Spleen (tissue), 13 donors: Measurements from ENCODE around the gene YKT6. TPM values are rescaled to one million over a fixed set of nuclear protein-coding genes. Genes with fewer than 3 reads are reported as not detected.

ENCODE experiments used
- DNase-seq: peaks from one replicate; pipeline ENCODE4 v3.0.0-alpha.2; 2020
- H3K27ac ChIP-seq, 8 donors: fragments of 200-600 bp; sonication (generic) in 7 of 8; 1 replicate in 4 of 8; 2 replicates in 4 of 8; pipeline versions ENCODE4 v1.5.0 to v1.8.0; 2016 to 2021; ENCODE audit warnings: inconsistent platforms in 4 of 8, mild to moderate bottlenecking in 4 of 8, moderate library complexity in 1 of 8
- H3K27me3 ChIP-seq, 7 donors: fragments of 200-600 bp; sonication (generic) in 6 of 7; replicated peaks in 1 of 7; 1 replicate in 4 of 7; 2 replicates in 3 of 7; pipeline versions ENCODE4 v1.5.0 to v1.8.0; 2016 to 2021; ENCODE audit warnings: inconsistent platforms in 3 of 7, mild to moderate bottlenecking in 1 of 7
- H3K36me3 ChIP-seq, 6 donors: fragments of 200-600 bp; sonication (generic) in 5 of 6; 1 replicate in 4 of 6; 2 replicates in 2 of 6; pipeline versions ENCODE4 v1.5.0 to v1.8.0; 2016 to 2021; ENCODE audit warnings: inconsistent platforms in 2 of 6
- H3K4me1 ChIP-seq, 6 donors: fragments of 200-600 bp; sonication (generic) in 5 of 6; 1 replicate in 3 of 6; 2 replicates in 3 of 6; pipeline versions ENCODE4 v1.5.0 to v1.8.0; 2016 to 2021; ENCODE audit warnings: inconsistent platforms in 3 of 6
- H3K4me3 ChIP-seq, 8 donors: fragments of 200-600 bp; sonication (generic) in 7 of 8; 1 replicate in 4 of 8; 2 replicates in 4 of 8; pipeline versions ENCODE4 v1.5.0 to v1.8.0; 2016 to 2021; ENCODE audit warnings: inconsistent platforms in 4 of 8, mild to moderate bottlenecking in 4 of 8, moderate library complexity in 2 of 8
- H3K9me3 ChIP-seq, 8 donors: fragments of 200-600 bp; sonication (generic) in 7 of 8; 1 replicate in 4 of 8; 2 replicates in 4 of 8; pipeline versions ENCODE4 v1.5.0 to v1.8.0; 2016 to 2021; ENCODE audit warnings: inconsistent platforms in 4 of 8
- POLR2A ChIP-seq, 3 donors: fragments of 450-650 bp; IDR thresholded peaks; one replicate each; pipeline ENCODE4 v1.5.1; 2017; ENCODE audit warnings: antibody characterized with exemption in 3 of 3, mild to moderate bottlenecking in 1 of 3
- POLR2AphosphoS5 ChIP-seq, 3 donors: sonication (generic); formaldehyde crosslinking; IDR thresholded peaks; one replicate each; pipeline ENCODE4 v1.5.1; 2017; ENCODE audit warnings: antibody characterized with exemption in 3 of 3
- WGBS, 5 donors: extraction: QIAGEN DNeasy Blood & Tissue Kit in 3 of 5; methylation state at CpG; one replicate each; pipeline versions ENCODE4 v1.1.5 to v1.1.7; 2013 to 2018; 5-methylcytosine and 5-hydroxymethylcytosine counted together
- intact Hi-C: fragments of 100-400 bp; cut with DNase I; formaldehyde crosslinking; loops from one replicate; pipeline ENCODE4 v1.15.0; 2023; ENCODE audit warnings: low total_unique reads
- long read RNA-seq, 2 donors: transcript quantifications; one replicate each; lab custom pipeline, GENCODE V29; 2026
- polyA plus RNA-seq, 3 donors: library from polyadenylated mRNA; stranded (reverse); fragments of 200-250 nt; gene quantifications; one replicate each; pipeline ENCODE4 v1.2.1, GENCODE V29; 2013
- total RNA-seq, 7 donors: library from RNA; depleted of rRNA in 3 of 7; stranded (reverse); fragments of >200 nt in 3 of 7; fragmentation: NEBNext Ultra II Directional in 4 of 7; extraction: Animal tissue kit (Norgen Biotek cat#: 25700) in 4 of 7; gene quantifications; one replicate each; pipeline versions ENCODE4 v1.1.0 to v1.2.1, GENCODE V29; 2016 to 2021
- TF ChIP-seq, protein P1 (sequence below), 11 experiments: fragments of 200-600 bp in 7 of 11; fragments of 450-650 bp in 4 of 11; sonication (generic) in 4 of 11; IDR thresholded peaks in 8 of 11; conservative IDR thresholded peaks in 3 of 11; 1 replicate in 7 of 11; 2 replicates in 4 of 11; pipeline versions ENCODE4 v1.4.0 to v1.8.0; 2016 to 2021; ENCODE audit warnings: antibody characterized with exemption in 11 of 11, inconsistent platforms in 4 of 11, mild to moderate bottlenecking in 1 of 11
- donor health status: healthy with polysubstance abuse.
- donor health status: DM: no; HTN: no; CAD: no; lungs with moderate emphysema.
- donor health status: DM: no; HTN: no; CAD: no.
- donor health status: Bipolar disorder and iron deficiency.
- donor health status: healthy.
- donor health status: DM: no; HTN: no; CAD: no.
- donor health status: DM: yes; HTN: yes; CAD: no.

The YKT6 gene
- total RNA-seq (10 to 100 TPM; 51.9 to 66.4 (median 56.6) TPM), polyA plus RNA-seq (10 to 100 TPM; 26.9 to 49.0 (median 30.1) TPM)
- long read RNA-seq, donor 1, transcript YKT6-201 (7 exons, 2,696 nt): major isoform, 7 of 14 reads
- long read RNA-seq, donor 1, partial matches to known transcripts: 6 of 14 reads
- long read RNA-seq, donor 1, other reads (novel, unspliced or antisense): 0 of 14 reads
- long read RNA-seq, donor 2, transcript YKT6-201 (7 exons, 2,696 nt): major isoform, 9 of 11 reads
- long read RNA-seq, donor 2, partial matches to known transcripts: 0 of 11 reads
- long read RNA-seq, donor 2, other reads (novel, unspliced or antisense): 0 of 11 reads

DNA sequence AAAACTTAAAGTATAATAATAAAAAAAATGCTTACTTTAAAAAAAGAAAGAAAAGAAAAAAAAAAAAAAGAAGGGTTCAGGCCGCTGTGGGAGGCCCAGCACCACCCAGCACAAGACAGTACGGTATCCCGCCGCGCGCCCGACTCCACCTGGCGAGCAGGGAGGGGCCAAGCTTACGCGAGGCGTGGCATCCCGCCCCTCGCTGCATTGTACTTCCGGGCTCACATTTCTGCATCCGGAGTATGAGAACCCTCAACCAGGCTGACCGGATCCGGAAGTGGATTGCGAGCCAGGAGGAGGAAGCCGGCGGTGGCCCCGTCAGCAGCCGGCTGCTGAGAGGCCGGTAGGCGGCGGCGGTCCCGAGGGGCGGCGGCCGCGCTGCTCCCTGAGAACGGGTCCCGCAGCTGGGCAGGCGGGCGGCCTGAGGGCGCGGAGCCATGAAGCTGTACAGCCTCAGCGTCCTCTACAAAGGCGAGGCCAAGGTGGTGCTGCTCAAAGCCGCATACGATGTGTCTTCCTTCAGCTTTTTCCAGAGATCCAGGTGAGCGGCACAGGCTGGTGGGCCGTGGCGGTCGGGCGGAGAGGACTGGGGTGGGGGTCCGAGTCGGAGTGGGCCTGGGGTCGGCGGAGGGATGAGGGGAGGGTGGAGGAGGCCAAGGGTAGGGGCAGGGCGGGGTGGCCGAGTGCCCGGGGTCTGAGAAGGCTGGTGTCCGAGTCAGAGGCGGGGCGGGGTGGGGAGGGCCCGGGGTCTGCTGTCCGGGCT, at the start of gene YKT6:
TSS of gene YKT6 (plus strand) at position 280 of the 763 bp plus-strand sequence. CDS start at position 438, 158 bp downstream.
- Histone ChIP-seq H3K27ac (peak within 1 kb of the TSS; percentile 69 to 91 (median 82)), H3K27me3 (peaks cover 0 to 7% (median 0%) of the 10 kb centered on the region in 7 donors), H3K4me1 (peaks cover 12 to 40% (median 28%) of the 10 kb centered on the region in 6 donors), H3K4me3 (peak within 1 kb of the TSS; percentile 76 to 97 (median 86)), H3K9me3 (no peaks in the 10 kb centered on the region), H3K36me3 (peaks cover 5 to 31% (median 18%) of the 10 kb centered on the region in 6 donors)
- intact Hi-C loops: loop anchor here (5.0 kb wide), 1 partner anchor 114 kb away; no protein-coding TSS in a partner anchor
- TF ChIP-seq POLR2AphosphoS5 (IDR thresholded peaks at IDR 0.05): peak; percentile 94 to 96 (median 94)
- TF ChIP-seq, protein P1, sequence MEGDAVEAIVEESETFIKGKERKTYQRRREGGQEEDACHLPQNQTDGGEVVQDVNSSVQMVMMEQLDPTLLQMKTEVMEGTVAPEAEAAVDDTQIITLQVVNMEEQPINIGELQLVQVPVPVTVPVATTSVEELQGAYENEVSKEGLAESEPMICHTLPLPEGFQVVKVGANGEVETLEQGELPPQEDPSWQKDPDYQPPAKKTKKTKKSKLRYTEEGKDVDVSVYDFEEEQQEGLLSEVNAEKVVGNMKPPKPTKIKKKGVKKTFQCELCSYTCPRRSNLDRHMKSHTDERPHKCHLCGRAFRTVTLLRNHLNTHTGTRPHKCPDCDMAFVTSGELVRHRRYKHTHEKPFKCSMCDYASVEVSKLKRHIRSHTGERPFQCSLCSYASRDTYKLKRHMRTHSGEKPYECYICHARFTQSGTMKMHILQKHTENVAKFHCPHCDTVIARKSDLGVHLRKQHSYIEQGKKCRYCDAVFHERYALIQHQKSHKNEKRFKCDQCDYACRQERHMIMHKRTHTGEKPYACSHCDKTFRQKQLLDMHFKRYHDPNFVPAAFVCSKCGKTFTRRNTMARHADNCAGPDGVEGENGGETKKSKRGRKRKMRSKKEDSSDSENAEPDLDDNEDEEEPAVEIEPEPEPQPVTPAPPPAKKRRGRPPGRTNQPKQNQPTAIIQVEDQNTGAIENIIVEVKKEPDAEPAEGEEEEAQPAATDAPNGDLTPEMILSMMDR (IDR thresholded peaks at IDR 0.05 in 8 of 11, conservative IDR thresholded peaks at IDR 0.05 in 3 of 11): peak; percentile 59 to 91 (median 76)
- peak in 2 of 3 donors; percentile 8 to 73 for TF ChIP-seq POLR2A (IDR thresholded peaks at IDR 0.05)
- 0 to 1% (median 1%) methylated on average over 30 to 58 of the region's 58 CpGs for WGBS, 5 donors
- peak; percentile 99 for DNase-seq

DNA sequence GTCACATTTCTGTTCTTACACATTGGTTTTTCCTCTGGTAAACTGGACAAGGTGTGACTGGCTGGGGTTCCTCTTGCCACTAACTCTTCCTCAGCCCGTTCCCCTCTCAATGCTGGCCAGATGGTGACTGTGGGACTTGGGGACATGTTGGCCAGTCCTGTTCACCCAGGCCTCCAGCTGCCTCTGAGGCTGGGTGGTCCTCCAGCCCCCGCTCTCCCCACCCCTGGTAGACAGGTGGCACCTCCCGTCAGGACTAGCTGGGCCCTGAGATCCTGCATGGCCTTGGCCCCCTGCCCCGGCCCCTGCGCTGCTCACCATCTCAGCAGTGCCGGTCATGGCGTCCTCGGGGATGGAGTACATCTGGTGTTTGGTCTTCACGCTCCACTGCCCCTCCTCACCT, 48.8 kb upstream of the YKT6 start:
- Histone ChIP-seq H3K27ac (no peak overlapping the region), H3K4me1 (peaks cover 0 to 18% (median 4%) of the 10 kb centered on the region in 6 donors), H3K36me3 (no peaks in the 10 kb centered on the region), H3K4me3 (no peak overlapping the region), H3K9me3 (no peaks in the 10 kb centered on the region), H3K27me3 (no peaks in the 10 kb centered on the region)
- intact Hi-C loops: no loop called here
- no peak for DNase-seq
- 87 to 95% (median 92%) methylated on average over 9 of the region's 9 CpGs for WGBS, 5 donors
- TF ChIP-seq POLR2A (IDR thresholded peaks at IDR 0.05) (no peak), POLR2AphosphoS5 (IDR thresholded peaks at IDR 0.05) (no peak)
- TF ChIP-seq, protein P1 (IDR thresholded peaks at IDR 0.05 in 8 of 11, conservative IDR thresholded peaks at IDR 0.05 in 3 of 11): no peak

DNA sequence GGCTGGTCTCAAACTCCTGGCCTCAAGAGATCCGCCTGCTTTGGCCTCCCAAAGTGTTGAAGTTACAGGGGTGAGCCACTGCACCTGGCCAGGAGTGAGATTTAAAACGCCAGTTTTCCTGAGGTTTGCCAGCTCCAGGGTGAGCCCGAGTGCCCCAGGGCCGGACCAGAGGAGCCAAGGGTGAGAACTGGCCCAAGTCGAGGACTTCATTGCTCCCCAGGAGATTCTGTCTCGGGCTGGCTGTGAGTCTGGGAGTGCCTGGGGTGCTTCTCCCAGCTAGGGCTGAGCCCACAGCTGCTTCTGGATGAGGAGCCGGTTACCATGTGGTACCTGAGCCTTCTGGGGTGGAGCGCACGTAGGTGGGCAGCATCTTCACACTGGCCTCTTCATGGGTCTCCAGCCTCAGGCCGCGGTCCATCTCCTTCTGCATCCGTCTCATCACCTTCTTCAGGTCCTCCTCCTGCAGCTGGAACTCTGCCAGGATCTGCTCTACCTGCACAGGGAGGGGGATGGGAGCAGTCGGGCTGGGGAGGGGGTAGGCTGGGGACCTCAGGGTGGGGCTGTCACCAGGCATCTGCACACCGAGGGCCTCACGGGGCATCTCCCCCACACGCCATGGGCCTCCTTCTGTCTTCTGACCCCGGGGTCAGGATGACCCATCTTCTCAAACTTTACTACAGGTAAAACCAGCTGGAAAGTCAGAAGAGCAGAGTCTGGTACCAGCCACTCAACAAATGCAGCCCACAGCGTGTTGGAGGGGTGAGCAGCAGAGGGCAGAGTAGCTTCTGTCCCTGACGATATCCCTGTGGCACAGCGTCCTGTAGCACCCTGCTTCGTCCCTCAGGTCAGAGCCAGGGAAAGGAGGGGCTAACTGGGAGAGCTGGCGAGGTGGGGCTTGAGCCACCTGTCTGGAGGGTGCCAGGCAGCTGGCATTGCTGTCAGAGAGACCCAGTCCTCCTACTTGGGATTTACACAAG, 47.5 kb upstream of the YKT6 start:
- DNase-seq: no peak
- no peaks in the 10 kb centered on the region for H3K9me3 ChIP-seq
- no peak for TF ChIP-seq POLR2A (IDR thresholded peaks at IDR 0.05)
- TF ChIP-seq, protein P1 (IDR thresholded peaks at IDR 0.05 in 8 of 11, conservative IDR thresholded peaks at IDR 0.05 in 3 of 11): no peak
- no peak for TF ChIP-seq POLR2AphosphoS5 (IDR thresholded peaks at IDR 0.05)
- intact Hi-C loops: no loop called here
- peaks cover 0 to 18% (median 4%) of the 10 kb centered on the region in 6 donors for H3K4me1 ChIP-seq
- no peak overlapping the region for H3K4me3 ChIP-seq
- WGBS, 5 donors: 83 to 90% (median 89%) methylated on average over 18 to 22 of the region's 22 CpGs
- H3K27ac ChIP-seq: no peak overlapping the region
- no peaks in the 10 kb centered on the region for H3K36me3 ChIP-seq
- no peaks in the 10 kb centered on the region for H3K27me3 ChIP-seq
